ENCODE data around the gene KMT2E. TPM values are rescaled to one million over a fixed set of nuclear protein-coding genes. Genes with fewer than 3 reads are reported as not detected.
"Not testable (repeated sequence)": the region's sequence is repeated elsewhere in the genome, so short reads cannot be mapped to it uniquely, and the experiment has no call there.

KMT2E gene, protein sequence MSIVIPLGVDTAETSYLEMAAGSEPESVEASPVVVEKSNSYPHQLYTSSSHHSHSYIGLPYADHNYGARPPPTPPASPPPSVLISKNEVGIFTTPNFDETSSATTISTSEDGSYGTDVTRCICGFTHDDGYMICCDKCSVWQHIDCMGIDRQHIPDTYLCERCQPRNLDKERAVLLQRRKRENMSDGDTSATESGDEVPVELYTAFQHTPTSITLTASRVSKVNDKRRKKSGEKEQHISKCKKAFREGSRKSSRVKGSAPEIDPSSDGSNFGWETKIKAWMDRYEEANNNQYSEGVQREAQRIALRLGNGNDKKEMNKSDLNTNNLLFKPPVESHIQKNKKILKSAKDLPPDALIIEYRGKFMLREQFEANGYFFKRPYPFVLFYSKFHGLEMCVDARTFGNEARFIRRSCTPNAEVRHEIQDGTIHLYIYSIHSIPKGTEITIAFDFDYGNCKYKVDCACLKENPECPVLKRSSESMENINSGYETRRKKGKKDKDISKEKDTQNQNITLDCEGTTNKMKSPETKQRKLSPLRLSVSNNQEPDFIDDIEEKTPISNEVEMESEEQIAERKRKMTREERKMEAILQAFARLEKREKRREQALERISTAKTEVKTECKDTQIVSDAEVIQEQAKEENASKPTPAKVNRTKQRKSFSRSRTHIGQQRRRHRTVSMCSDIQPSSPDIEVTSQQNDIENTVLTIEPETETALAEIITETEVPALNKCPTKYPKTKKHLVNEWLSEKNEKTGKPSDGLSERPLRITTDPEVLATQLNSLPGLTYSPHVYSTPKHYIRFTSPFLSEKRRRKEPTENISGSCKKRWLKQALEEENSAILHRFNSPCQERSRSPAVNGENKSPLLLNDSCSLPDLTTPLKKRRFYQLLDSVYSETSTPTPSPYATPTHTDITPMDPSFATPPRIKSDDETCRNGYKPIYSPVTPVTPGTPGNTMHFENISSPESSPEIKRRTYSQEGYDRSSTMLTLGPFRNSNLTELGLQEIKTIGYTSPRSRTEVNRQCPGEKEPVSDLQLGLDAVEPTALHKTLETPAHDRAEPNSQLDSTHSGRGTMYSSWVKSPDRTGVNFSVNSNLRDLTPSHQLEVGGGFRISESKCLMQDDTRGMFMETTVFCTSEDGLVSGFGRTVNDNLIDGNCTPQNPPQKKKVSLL (N-terminal part only)
- total RNA-seq (2014; rRNA removed): 51.9 and 52.1 TPM in 2 replicates
- 23.3 TPM for polyA plus RNA-seq (2012)

DNA sequence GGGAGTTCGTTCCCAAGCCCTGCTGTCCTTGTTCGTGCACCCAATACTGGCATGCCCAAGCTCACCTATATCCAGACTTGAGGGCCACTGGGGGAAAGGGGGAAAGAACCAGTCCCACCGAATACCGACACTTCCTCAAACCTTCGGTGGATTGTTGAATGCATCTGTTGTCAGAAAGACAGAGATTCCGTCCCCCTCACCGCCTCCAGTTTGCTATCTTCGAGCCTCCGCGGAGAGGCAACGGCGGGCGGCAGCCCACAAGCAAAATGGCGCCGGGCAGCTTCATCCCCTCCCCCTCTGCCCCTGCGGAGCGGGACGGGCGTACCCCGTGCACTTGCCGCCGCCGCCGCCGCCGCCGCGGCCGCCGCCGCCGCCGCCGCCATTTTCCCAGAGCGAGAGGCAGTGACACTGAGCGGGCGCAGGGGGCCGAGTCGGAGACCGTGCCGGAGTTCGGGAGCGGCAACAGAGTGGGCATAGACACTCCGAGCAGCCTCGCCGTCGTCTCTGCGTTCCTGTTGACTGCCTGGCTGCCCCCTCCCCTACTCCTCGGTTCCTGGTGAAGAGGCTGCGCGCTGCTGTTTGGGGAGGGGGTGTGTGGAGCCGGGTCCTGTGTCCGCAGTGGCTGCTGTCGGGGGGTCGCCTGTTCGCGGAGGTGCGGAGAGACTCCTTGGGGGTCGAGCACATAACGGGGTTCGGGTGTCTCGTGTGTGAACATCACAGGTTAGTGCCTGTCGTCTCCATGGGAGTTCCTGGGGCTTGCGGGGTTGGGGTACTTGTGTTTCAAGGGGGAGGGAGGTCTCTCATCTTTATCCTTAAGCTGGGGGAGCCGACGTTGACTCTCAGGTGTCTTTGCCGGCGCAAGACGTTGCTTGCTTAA lies at the start of gene KMT2E:
TSS of gene KMT2E (plus strand) at position 390 of the 877 bp plus-strand sequence. CDS start 26,748 bp downstream, outside the sequence.
- peak; percentile 86 for DNase-seq (ENCODE audit: low read depth)

GRCh38 chr7:104964626-104965236 lies 49.3 kb upstream of the KMT2E start:
- DNase-seq (ENCODE audit: low read depth): no peak

DNA sequence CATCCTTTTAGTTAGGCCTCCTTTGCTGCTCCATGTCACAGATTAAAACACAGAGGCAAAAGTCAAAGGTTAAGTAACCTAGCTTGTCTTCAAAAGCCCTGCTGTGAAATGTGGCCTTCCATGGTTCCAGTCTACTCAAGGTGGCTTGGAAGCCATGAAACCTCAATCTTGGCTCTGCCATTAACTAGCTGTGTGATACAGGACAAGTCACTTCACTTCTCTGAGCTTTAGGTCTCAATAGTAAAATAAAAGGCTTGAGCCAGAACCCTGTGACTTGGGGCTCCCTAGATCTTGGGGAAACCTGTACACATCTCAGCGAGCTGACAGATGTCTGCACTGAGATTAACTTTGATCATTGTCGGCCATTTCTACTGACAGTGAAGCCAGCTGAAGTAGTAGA lies 48.0 kb upstream of the KMT2E start:
- DNase-seq (ENCODE audit: low read depth): no peak

DNA sequence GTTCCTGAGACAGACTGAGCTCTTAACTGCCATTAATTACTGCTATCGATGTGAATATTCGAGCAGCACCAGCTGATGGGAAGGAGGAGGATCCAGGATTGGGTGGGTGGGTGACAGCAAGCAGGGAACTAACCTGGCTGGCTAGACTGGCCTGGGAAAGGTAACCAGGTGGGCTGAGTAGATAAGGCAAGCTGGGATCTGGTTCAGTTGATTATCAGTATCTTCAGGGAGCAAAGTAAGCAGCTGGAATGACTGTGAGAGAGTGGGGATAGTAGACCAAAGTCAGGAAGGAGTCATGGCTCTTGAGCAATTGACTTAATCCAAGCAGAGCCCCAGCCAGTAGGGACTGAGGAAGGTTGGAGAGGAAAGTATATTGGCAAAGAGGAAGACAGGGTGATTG lies 46.9 kb upstream of the KMT2E start:
- peak; percentile 57 for DNase-seq (ENCODE audit: low read depth)

- DNase-seq (ENCODE audit: low read depth): peak; percentile 61
Observed at GRCh38 chr7:104967595-104967994, 46.4 kb upstream of the KMT2E start.

GRCh38 chr7:104968648-104969047 lies 45.4 kb upstream of the KMT2E start:
- DNase-seq (ENCODE audit: low read depth): no peak

GRCh38 chr7:104969183-104969582 lies 44.8 kb upstream of the KMT2E start:
- no peak for DNase-seq (ENCODE audit: low read depth)

GRCh38 chr7:104971290-104972071 lies 42.5 kb upstream of the KMT2E start:
- peak; percentile 64 for DNase-seq (ENCODE audit: low read depth)

GRCh38 chr7:104972500-104972899 lies 41.5 kb upstream of the KMT2E start:
- peak; percentile 73 for DNase-seq (ENCODE audit: low read depth)

DNA sequence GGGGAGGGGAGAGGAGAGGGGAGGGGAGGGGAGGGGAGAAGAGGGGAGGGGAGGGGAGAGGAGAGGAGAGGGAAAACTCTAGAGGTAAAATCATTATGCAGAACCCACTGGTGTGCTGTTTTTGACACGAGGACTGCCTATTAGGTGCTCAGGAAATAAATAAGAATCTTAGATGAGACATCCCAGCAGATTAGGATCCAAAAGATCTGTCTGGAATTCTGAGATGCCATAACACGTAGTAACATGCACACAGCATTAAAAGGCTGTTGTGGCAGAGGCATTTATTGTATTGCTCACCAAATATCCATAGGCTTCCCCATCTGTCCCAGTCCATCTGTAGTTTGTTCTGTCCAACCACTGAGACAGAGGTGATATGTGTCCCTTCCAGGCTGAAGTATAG lies 40.8 kb upstream of the KMT2E start:
- no peak for DNase-seq (ENCODE audit: low read depth)

- peak; percentile 95 for DNase-seq (ENCODE audit: low read depth)
Observed at GRCh38 chr7:104973909-104974415, 40.0 kb upstream of the KMT2E start.

- DNase-seq (ENCODE audit: low read depth): not testable (repeated sequence)
Observed at GRCh38 chr7:104975553-104975952, 38.5 kb upstream of the KMT2E start.

DNA sequence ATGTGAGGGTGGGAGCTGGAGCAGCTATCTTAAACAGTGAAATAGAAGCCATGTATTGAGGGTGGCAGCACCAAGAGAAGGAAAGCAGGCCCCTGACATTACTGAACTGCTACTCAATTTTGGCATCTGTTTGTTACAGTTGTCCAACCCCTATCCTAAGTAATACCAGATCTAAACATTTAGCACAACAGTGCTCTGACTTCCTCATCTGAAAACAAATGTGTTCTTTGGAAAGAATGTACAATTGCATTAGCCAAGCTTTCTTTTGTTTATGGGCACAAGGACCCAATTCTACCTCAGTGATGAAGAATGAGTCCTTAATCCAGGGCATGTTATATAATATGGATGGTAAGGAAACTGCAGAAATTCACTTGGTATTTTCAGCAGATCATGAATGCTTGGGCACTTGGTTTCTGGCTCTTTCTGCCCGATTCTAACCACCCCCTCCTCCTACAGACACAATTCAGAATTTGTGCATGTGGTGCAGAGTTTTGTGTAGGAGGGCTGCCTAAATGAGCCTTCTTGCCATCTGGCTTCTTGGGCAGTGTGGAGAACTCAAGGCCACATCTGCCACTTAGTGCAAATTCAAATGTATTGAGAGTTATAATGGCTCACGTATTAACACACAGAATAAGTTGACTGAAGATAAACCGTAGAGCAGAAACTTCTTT lies 36.9 kb upstream of the KMT2E start:
- no peak for DNase-seq (ENCODE audit: low read depth)

GRCh38 chr7:104978460-104978859 lies 35.5 kb upstream of the KMT2E start:
- no peak for DNase-seq (ENCODE audit: low read depth)

- peak; percentile 93 for DNase-seq (ENCODE audit: low read depth)
Observed at GRCh38 chr7:104979167-104979841, 34.7 kb upstream of the KMT2E start.

DNA sequence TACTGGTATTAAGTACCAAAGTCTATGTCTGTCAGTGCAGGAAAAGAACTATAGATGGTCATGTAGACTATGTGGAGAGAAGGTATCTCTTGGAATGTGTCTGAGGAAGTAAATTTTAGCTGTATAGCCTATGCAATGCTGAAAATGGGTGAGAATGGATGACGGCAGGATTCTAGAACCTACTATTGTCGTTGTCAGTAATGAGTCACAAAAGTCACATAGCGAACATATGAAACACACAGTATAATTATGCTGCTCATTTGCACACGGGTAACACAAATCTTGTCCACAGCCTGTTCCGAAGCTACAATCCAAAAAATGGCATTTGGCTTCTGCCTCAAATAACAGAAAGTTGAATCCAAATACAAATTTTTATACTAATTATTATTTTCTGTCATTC lies 33.6 kb upstream of the KMT2E start:
- peak; percentile 68 for DNase-seq (ENCODE audit: low read depth)

DNA sequence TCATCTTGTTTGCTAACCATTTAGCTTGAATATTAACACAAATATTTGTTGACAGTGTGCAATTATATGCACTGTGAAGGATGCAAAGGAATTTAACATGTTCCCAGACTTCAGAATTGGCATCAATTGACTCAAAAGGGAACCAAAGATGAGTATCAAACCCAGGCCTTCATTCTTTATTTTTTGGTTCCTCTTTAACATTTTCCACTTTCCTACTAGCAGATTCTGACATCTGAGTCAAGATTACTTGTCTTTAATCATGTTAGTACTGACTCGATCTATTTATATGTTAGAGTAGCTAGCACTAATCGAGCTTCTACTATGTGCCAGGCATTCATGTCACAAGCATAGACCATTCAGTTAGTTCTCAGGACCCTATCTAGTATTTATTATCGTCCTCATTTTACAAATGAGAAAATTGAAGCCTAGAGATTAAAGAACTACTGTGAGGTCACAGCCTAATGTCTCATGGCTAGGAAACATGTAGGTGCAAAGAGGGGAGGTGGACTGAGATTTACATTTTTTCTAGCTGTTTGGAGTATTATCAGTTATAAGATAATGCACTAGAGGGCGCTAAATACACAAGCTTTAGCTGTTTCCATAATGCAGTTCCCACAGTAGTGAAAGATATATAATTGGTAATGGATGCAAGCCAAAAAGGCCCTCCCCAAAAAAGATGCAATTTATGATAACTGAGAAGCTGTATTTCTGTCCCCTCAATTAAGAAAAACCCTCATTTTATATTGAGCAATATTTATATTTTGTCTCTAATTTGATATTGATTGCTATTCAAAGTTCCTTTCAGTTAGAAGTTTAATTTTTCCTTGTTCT lies 32.9 kb upstream of the KMT2E start:
- peak; percentile 72 for DNase-seq (ENCODE audit: low read depth)

All from LHCN-M2 (cell line).